ENCODE measurements around the gene RNASEH2A. TPM values are rescaled to one million over a fixed set of nuclear protein-coding genes. Genes with fewer than 3 reads are reported as not detected.
A peak's percentile ranks its signal among the peaks of the same experiment; 100 is the strongest.
"Not testable (repeated sequence)": the region's sequence is repeated elsewhere in the genome, so short reads cannot be mapped to it uniquely, and the experiment has no call there.

Gene RNASEH2A
- total RNA-seq, 2 donors from 2014 or later: 3.1 to 4.0 TPM

DNA sequence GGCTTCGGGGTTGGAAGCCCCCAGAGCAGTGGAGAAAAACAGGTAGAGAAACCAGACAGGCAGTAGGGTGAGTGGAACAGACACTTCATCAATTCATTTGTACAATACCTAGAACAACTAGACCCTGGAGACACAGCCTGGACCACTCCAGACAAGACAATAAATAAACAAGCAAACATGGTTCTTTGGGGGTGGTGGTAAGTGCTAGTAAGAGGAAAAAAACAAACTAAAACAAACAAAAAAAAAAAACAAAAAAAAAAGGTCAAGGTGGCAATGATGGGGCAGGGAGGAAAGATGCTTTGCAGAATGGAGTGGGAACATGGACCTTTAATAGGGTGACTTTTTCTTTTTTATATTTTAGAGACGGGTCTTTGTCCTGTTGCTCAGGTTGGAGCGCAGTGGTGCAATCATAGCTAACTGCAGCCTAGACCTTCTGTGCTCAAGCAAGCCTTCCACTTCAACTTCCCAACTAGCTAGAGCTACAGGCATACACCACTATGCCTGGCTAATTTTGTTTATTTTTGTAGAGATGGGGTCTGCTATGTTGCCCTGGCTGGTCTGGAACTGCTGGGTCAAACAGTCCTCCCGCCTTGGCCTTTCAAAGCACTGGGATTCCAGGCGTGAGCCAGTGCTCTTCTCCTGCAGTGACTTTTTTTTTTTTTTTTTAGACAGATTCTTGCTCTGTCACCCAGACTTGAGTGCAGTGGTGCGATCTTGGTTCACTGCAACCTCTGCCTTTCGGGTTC, 12.0 kb upstream of the RNASEH2A start:
- Histone ChIP-seq H3K4me1 (peaks cover 0 to 24% of the 10 kb centered on the region in 2 donors), H3K36me3 (peaks cover 17% of the 10 kb centered on the region), H3K4me3 (peak overlapping the region; percentile 82 to 88), H3K9me3 (no peaks in the 10 kb centered on the region), H3K27me3 (no peaks in the 10 kb centered on the region), H3K27ac (peak overlapping the region; percentile 96 to 99)
- no peak for DNase-seq (ENCODE audit: low spot score)
- TF ChIP-seq, protein P1, sequence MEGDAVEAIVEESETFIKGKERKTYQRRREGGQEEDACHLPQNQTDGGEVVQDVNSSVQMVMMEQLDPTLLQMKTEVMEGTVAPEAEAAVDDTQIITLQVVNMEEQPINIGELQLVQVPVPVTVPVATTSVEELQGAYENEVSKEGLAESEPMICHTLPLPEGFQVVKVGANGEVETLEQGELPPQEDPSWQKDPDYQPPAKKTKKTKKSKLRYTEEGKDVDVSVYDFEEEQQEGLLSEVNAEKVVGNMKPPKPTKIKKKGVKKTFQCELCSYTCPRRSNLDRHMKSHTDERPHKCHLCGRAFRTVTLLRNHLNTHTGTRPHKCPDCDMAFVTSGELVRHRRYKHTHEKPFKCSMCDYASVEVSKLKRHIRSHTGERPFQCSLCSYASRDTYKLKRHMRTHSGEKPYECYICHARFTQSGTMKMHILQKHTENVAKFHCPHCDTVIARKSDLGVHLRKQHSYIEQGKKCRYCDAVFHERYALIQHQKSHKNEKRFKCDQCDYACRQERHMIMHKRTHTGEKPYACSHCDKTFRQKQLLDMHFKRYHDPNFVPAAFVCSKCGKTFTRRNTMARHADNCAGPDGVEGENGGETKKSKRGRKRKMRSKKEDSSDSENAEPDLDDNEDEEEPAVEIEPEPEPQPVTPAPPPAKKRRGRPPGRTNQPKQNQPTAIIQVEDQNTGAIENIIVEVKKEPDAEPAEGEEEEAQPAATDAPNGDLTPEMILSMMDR (IDR thresholded peaks at IDR 0.05): no peak

DNA sequence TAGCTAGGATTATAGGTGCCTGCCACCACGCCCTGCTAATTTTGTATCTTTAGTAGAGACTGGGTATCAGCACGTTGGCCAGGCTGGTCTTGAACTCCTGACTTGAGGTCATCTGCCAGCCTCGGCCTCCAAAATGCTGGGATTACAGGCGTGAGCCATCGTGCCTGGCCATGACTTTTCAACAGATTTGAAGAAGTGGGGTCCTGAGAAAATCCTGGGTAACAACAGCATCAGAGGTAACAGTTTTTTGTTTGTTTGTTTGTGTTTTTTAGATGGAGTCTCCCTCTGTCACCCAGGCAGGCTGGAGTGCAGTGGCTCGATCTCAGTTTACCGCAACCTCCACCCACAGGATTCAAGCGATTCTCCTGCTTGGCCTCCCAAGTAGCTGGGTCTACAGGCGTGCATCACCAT, 11.4 kb upstream of the RNASEH2A start:
- H3K9me3 ChIP-seq: no peaks in the 10 kb centered on the region
- H3K27ac ChIP-seq: peak overlapping the region; percentile 96 to 99
- H3K4me3 ChIP-seq: no peak overlapping the region
- DNase-seq (ENCODE audit: low spot score): no peak
- TF ChIP-seq, protein P1 (IDR thresholded peaks at IDR 0.05): no peak
- H3K27me3 ChIP-seq: no peaks in the 10 kb centered on the region
- peaks cover 0 to 26% of the 10 kb centered on the region in 2 donors for H3K4me1 ChIP-seq
- peaks cover 23% of the 10 kb centered on the region for H3K36me3 ChIP-seq

DNA sequence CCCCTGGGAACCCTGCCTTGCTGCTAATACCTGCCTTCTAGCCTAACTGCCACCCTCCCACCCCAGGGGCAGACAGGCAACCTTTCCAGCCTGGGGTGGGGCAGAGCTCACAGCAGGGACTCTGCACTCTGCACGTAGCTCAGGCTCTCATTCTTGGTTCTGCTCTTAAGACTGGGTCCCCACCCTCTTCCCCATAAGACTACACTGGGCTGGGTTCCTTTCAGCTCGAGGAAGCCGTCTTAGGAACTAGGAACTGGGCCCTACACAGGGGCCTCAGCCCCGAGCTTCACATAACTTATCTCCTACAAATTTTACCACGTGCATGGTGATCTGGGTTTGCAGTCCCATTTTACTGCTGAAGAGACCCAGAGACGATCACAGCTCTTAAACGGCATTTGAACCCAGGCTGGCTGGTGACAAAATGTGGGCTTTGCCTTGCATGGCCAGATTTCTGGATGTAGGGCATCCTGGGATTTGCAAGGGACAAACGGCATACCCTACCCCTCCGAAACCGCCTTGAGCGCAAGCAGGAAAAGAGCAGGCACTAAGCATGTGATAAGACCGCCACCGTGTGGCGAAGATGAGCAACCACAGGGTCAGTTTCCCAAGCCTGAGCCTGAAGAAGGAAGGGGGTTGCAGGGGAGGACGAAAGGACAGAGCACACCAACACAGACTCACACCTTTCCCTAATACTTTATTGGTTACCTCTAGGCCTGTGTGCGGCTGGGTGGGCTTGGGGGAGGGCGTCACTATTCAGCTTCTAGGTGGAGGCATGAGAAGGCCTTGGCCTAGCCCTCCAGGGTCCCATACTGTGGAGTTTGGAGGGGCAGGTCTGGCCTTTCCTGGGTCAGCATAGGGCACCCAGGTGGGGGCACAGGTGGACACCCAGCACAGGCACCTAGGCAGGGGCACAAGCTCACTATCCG, 10.0 kb upstream of the RNASEH2A start:
- peaks cover 27% of the 10 kb centered on the region for H3K36me3 ChIP-seq
- peak; percentile 87 for DNase-seq (ENCODE audit: low spot score)
- peaks cover 0 to 30% of the 10 kb centered on the region in 2 donors for H3K4me1 ChIP-seq
- TF ChIP-seq, protein P1 (IDR thresholded peaks at IDR 0.05): peak; percentile 82 to 95
- no peaks in the 10 kb centered on the region for H3K9me3 ChIP-seq
- no peak overlapping the region for H3K4me3 ChIP-seq
- peak overlapping the region; percentile 13 to 49 for H3K27ac ChIP-seq
- H3K27me3 ChIP-seq: no peaks in the 10 kb centered on the region

DNA sequence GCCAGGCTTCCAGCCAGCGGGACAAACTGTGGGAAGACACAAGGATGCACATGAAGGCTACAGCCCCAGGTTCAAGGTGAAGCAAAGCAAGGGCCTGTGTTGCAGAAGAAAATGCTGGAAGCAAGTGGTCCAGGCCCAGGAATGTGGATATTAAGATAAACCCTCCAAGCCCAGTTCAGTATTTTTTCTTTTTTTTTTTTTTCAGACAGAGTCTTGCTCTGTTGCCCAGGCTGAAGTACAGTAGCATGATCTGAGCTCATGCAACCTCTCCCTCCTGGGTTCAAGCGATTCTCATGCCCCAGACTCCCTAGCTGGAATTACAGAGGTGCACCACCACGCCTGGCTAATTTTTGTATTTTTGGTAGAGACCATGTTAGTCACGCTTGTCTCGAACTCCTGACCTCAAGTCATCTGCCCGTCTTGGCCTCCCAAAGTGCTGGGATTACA, 9.2 kb upstream of the RNASEH2A start:
- Histone ChIP-seq H3K27me3 (no peaks in the 10 kb centered on the region), H3K9me3 (no peaks in the 10 kb centered on the region), H3K27ac (no peak overlapping the region), H3K36me3 (peaks cover 23% of the 10 kb centered on the region), H3K4me1 (peaks cover 0 to 34% of the 10 kb centered on the region in 2 donors), H3K4me3 (no peak overlapping the region)
- DNase-seq (ENCODE audit: low spot score): peak; percentile 59
- TF ChIP-seq, protein P1 (IDR thresholded peaks at IDR 0.05): no peak

DNA sequence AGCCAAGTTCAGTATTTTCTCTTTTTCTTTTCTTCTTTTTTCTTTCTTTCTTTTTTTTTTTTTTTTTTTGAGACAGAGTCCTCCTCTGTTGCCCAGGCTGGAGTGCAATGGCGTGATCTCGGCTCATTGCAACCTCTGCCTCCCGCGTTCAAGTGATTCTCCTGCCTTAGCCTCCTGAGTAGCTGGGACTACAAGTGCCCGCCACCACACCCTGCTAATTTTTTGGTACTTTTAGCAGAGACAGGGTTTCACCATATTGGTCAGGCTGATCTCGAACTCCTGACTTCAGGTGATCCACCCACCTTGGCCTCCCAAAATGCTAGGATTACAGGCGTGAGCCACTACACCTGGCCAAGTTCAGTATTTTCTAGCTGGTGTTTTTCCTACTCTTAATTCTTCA, 8.8 kb upstream of the RNASEH2A start:
- peaks cover 19% of the 10 kb centered on the region for H3K36me3 ChIP-seq
- DNase-seq (ENCODE audit: low spot score): peak; percentile 54
- not testable (repeated sequence) for H3K4me3 ChIP-seq, H3K27ac ChIP-seq, H3K9me3 ChIP-seq, H3K27me3 ChIP-seq
- H3K4me1 ChIP-seq: peaks cover 0 to 39% of the 10 kb centered on the region in 2 donors

All from right atrium auricular region (tissue), 2 donors.